ENCODE measurements around the gene CSN2. TPM values are rescaled to one million over a fixed set of nuclear protein-coding genes. Genes with fewer than 3 reads are reported as not detected.

CSN2 gene
- total RNA-seq, 1 experiment from 2014 or later = not detected

DNA sequence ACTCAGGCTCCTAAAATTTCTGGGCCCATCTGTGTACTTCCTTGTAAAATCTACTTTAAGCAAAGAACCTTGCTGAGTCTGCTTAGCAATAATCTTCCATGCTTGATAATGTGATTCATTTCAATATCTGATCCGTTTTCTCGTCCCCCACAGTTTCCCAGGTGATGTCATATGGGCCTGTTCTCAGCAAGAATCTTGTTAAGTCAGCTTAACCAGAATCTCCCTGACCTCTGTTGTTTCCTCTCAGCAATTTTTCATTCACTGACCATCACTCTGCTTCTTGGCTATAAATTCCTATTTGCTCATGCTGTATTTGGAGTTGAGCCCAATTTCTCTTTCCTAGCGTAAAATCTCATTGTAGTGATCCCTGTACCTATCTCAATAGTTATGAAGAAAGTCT lies 13.9 kb downstream of the CSN2 start:
- H3K9ac ChIP-seq (ENCODE audit: low read length) = no peak overlapping the region
- TF ChIP-seq EZH2 (IDR thresholded peaks at IDR 0.05; ENCODE audit: low read length, unreplicated experiment) = no peak
- TF ChIP-seq EZH2phosphoT487 (IDR thresholded peaks at IDR 0.05; ENCODE audit: borderline replicate concordance, low read length) = no peak
- TF ChIP-seq, protein P1, sequence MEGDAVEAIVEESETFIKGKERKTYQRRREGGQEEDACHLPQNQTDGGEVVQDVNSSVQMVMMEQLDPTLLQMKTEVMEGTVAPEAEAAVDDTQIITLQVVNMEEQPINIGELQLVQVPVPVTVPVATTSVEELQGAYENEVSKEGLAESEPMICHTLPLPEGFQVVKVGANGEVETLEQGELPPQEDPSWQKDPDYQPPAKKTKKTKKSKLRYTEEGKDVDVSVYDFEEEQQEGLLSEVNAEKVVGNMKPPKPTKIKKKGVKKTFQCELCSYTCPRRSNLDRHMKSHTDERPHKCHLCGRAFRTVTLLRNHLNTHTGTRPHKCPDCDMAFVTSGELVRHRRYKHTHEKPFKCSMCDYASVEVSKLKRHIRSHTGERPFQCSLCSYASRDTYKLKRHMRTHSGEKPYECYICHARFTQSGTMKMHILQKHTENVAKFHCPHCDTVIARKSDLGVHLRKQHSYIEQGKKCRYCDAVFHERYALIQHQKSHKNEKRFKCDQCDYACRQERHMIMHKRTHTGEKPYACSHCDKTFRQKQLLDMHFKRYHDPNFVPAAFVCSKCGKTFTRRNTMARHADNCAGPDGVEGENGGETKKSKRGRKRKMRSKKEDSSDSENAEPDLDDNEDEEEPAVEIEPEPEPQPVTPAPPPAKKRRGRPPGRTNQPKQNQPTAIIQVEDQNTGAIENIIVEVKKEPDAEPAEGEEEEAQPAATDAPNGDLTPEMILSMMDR (conservative IDR thresholded peaks at IDR 0.05; ENCODE audit: low read depth, low read length) = no peak
- no peaks in the 10 kb centered on the region for H3K79me2 ChIP-seq (ENCODE audit: low read length)
- intact Hi-C loops (cut with micrococcal nuclease) = no loop called here
- H3K4me2 ChIP-seq (ENCODE audit: low read length) = no peak overlapping the region
- 0 out of 2 replicates have a peak, but pooled peaks cover 3% of the 10 kb centered on the region for H3K4me1 ChIP-seq (ENCODE audit: insufficient read depth, low read length)
- H3F3A ChIP-seq (ENCODE audit: low read length, unreplicated experiment) = no peaks in the 10 kb centered on the region
- no peaks in the 10 kb centered on the region for H3K9me3 ChIP-seq (ENCODE audit: low read length)
- no TSS peak for BruUV-seq (replicated peaks)
- H3K9me2 ChIP-seq (replicated peaks; ENCODE audit: low read length) = no peaks in the 10 kb centered on the region
- CTCF ChIA-PET = no interaction called here
- peaks cover 4% of the 10 kb centered on the region; the same call in 1 of the 2 replicates for H3K27me3 ChIP-seq (ENCODE audit: low read length)
- H2AFZ ChIP-seq (ENCODE audit: low read length) = no peak overlapping the region
- no peak overlapping the region for H3K27ac ChIP-seq (ENCODE audit: low read length)
- H4K20me1 ChIP-seq (ENCODE audit: low read length) = no peaks in the 10 kb centered on the region
- no peak for DNase-seq
- POLR2A ChIA-PET (ENCODE audit: unreplicated experiment) = no interaction called here
- ATAC-seq = no peak
- no peaks in the 10 kb centered on the region for H3K36me3 ChIP-seq (ENCODE audit: low read depth, low read length)
- H3K4me3 ChIP-seq (ENCODE audit: low read length) = no peak overlapping the region

DNA sequence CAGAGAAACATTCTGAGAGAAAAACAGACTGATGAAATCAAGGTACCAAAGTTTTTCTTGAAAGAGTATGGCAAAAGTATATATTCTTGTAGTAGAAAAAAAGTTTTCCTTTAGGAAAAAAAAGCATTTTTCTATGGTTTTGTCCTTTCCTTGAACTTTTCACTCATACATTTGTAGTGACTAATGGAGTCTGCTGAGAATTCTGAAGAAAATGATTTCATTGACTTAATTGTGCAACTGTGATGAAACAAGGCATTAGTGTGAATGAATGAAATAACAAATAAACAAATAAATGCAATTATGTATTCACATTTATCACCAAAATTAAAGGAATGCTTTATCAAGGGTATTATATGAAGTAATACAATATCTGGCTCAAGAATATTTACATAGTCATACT lies 29.0 kb downstream of the CSN2 start:
- H3K9ac ChIP-seq (ENCODE audit: low read length) = no peak overlapping the region
- no peak for DNase-seq
- H3K4me2 ChIP-seq (ENCODE audit: low read length) = no peak overlapping the region
- no peak overlapping the region for H2AFZ ChIP-seq (ENCODE audit: low read length)
- H3K9me3 ChIP-seq (ENCODE audit: low read length) = no peaks in the 10 kb centered on the region
- no peaks in the 10 kb centered on the region for H3K36me3 ChIP-seq (ENCODE audit: low read depth, low read length)
- ATAC-seq = no peak
- H3K27ac ChIP-seq (ENCODE audit: low read length) = no peak overlapping the region
- ChIA-PET POLR2A (ENCODE audit: unreplicated experiment) (no interaction called here), CTCF (no interaction called here)
- H3K4me3 ChIP-seq (ENCODE audit: low read length) = no peak overlapping the region
- TF ChIP-seq EZH2 (IDR thresholded peaks at IDR 0.05; ENCODE audit: low read length, unreplicated experiment) = no peak
- TF ChIP-seq EZH2phosphoT487 (IDR thresholded peaks at IDR 0.05; ENCODE audit: borderline replicate concordance, low read length) = no peak
- TF ChIP-seq, protein P1 (conservative IDR thresholded peaks at IDR 0.05; ENCODE audit: low read depth, low read length) = no peak
- no peaks in the 10 kb centered on the region for H3F3A ChIP-seq (ENCODE audit: low read length, unreplicated experiment)
- no peaks in the 10 kb centered on the region for H3K9me2 ChIP-seq (replicated peaks; ENCODE audit: low read length)
- no peaks in the 10 kb centered on the region for H4K20me1 ChIP-seq (ENCODE audit: low read length)
- intact Hi-C loops (cut with micrococcal nuclease) = no loop called here
- H3K27me3 ChIP-seq (ENCODE audit: low read length) = peaks cover 42% of the 10 kb centered on the region
- no TSS peak for BruUV-seq (replicated peaks)
- no peaks in the 10 kb centered on the region for H3K4me1 ChIP-seq (ENCODE audit: insufficient read depth, low read length)
- H3K79me2 ChIP-seq (ENCODE audit: low read length) = no peaks in the 10 kb centered on the region

DNA sequence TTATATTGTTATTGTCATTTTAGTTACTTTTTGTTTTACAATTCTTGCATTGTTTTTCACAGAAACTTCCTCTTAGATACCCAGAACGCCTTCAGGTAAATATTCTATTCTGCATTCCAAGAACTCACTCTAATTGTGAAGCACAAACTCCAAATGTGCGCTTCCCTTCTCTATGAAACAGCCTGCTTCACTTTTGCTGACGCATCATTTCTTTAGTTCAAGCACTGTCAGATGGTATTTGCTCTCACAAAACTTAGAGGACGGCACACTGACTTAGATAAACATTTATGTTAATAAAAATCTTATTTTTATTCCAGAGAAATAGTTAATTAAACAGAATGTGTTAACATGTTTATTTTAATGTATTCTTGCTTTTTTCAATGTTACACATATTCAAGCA lies 31.4 kb downstream of the CSN2 start:
- peaks cover 47% of the 10 kb centered on the region for H3K27me3 ChIP-seq (ENCODE audit: low read length)
- BruUV-seq (replicated peaks) = no TSS peak
- no peak overlapping the region for H2AFZ ChIP-seq (ENCODE audit: low read length)
- no peaks in the 10 kb centered on the region for H3K4me1 ChIP-seq (ENCODE audit: insufficient read depth, low read length)
- H3K36me3 ChIP-seq (ENCODE audit: low read depth, low read length) = no peaks in the 10 kb centered on the region
- H3F3A ChIP-seq (ENCODE audit: low read length, unreplicated experiment) = no peaks in the 10 kb centered on the region
- H4K20me1 ChIP-seq (ENCODE audit: low read length) = no peaks in the 10 kb centered on the region
- no peak overlapping the region for H3K9ac ChIP-seq (ENCODE audit: low read length)
- no peak for ATAC-seq
- no peak for TF ChIP-seq EZH2phosphoT487 (IDR thresholded peaks at IDR 0.05; ENCODE audit: borderline replicate concordance, low read length)
- TF ChIP-seq EZH2 (IDR thresholded peaks at IDR 0.05; ENCODE audit: low read length, unreplicated experiment) = no peak
- TF ChIP-seq, protein P1 (conservative IDR thresholded peaks at IDR 0.05; ENCODE audit: low read depth, low read length) = no peak
- intact Hi-C loops (cut with micrococcal nuclease) = no loop called here
- H3K9me2 ChIP-seq (replicated peaks; ENCODE audit: low read length) = no peaks in the 10 kb centered on the region
- no peak overlapping the region for H3K27ac ChIP-seq (ENCODE audit: low read length)
- POLR2A ChIA-PET (ENCODE audit: unreplicated experiment) = no interaction called here
- no peaks in the 10 kb centered on the region for H3K79me2 ChIP-seq (ENCODE audit: low read length)
- no peak overlapping the region for H3K4me2 ChIP-seq (ENCODE audit: low read length)
- H3K9me3 ChIP-seq (ENCODE audit: low read length) = no peaks in the 10 kb centered on the region
- H3K4me3 ChIP-seq (ENCODE audit: low read length) = no peak overlapping the region
- CTCF ChIA-PET = no interaction called here
- DNase-seq = no peak
